ENCODE measurements around the gene CACNA1C. TPM values are rescaled to one million over a fixed set of nuclear protein-coding genes. Genes with fewer than 3 reads are reported as not detected.

CACNA1C gene
- total RNA-seq, 1 donor from 2014 or later: 15.6 TPM

DNA sequence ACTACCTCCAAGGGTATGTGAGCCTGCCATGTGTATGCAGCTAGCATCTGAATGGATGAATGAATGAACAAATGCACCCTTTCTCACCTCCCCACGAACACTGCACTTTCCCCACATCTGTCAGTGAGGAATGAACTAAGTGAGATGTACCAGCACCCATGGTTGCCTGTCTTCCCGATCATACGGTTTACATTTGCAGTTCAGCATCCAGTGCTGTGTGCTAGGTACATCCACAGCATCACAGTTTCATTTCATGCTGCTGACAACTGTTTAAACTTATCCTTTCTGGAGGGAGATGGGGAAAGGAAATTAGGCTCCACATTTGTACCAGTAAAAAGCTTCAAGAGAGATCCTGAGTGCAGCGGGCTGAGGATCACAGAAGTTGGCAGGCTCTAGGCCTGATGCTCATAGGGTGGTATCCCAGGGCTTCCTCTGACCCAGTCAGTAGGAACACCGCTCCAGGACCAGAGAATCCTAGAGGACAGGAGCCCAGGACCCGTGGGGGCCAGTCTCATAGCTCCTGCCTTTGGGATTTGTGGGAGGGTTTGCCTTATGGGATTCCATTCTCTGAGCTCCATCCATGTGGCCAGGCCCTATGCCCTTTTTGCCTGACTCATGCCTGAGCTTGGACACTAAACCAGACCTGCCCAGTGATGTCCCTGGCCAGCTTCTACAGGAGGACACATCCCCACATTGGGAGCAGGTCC is 294.5 kb downstream of the CACNA1C start:
- Histone ChIP-seq H3K27ac (no peak overlapping the region), H3K4me1 (peaks cover 20% of the 10 kb centered on the region)

DNA sequence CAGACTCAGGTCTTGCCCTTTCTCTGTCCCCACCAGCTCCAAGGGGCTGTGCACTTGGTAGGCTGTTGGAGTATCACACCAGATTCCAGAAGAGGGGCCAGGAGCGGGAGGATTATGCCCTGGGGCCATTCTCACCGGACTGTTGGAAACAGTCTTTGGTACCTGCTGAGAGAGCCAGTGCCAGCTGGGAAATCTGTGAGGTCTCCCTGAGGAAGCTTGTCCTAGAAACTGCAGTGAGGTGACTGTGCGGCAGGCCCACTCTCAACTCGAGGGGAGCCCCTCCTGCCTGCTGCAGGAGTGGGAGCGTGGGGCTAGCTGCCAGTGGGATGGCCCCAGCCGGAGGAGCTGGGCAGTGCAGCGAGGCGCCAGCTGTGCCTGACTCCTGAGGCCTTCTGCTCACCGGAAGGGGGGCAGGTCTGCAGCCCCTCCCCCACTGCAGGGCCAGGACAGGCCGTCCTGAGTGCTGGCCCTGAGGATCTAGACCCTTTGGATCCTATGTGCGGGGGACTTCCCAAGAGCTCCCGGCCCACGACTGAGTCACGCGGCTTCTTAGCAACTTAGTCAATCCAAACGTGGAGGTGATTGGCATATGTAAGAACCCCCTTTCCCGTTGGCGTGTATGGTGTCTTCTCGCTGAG is 295.2 kb downstream of the CACNA1C start:
- Histone ChIP-seq H3K27me3 (no peaks in the 10 kb centered on the region), H3K27ac (no peak overlapping the region), H3K4me1 (peaks cover 20% of the 10 kb centered on the region), H3K9me3 (no peaks in the 10 kb centered on the region), H3K4me3 (no peak overlapping the region), H3K36me3 (no peaks in the 10 kb centered on the region)
- intact Hi-C loops (cut with DNase I): no loop called here
- no peak for DNase-seq
- TF ChIP-seq, protein P1, sequence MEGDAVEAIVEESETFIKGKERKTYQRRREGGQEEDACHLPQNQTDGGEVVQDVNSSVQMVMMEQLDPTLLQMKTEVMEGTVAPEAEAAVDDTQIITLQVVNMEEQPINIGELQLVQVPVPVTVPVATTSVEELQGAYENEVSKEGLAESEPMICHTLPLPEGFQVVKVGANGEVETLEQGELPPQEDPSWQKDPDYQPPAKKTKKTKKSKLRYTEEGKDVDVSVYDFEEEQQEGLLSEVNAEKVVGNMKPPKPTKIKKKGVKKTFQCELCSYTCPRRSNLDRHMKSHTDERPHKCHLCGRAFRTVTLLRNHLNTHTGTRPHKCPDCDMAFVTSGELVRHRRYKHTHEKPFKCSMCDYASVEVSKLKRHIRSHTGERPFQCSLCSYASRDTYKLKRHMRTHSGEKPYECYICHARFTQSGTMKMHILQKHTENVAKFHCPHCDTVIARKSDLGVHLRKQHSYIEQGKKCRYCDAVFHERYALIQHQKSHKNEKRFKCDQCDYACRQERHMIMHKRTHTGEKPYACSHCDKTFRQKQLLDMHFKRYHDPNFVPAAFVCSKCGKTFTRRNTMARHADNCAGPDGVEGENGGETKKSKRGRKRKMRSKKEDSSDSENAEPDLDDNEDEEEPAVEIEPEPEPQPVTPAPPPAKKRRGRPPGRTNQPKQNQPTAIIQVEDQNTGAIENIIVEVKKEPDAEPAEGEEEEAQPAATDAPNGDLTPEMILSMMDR (IDR thresholded peaks at IDR 0.05): no peak
- no peak for ATAC-seq

More for the DNA sequence above, 294.5 kb downstream of the CACNA1C start:
- Histone ChIP-seq H3K4me3 (no peak overlapping the region), H3K36me3 (no peaks in the 10 kb centered on the region), H3K9me3 (no peaks in the 10 kb centered on the region), H3K27me3 (no peaks in the 10 kb centered on the region)
- TF ChIP-seq, protein P1 (IDR thresholded peaks at IDR 0.05): no peak
- no peak for ATAC-seq
- intact Hi-C loops (cut with DNase I): no loop called here
- no peak for DNase-seq

DNA sequence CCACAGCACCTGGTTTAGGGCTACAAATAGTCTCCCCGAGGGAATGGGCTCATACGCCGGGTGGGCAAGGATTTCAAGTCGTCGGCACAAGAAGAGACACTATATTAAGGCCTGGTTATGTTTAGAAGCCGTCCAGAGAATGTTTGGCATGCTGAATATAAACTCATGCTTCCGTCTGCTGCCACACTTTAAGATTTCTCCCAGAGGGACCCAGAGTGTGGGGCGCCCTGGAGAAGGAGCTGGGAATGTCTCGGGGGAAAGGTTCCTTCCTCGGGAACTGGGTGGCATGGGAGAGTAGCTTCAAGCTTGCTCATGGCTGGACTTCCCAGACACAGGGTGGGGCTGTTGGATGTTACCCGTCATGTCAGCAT is 295.7 kb downstream of the CACNA1C start:
- no peaks in the 10 kb centered on the region for H3K9me3 ChIP-seq
- TF ChIP-seq, protein P1 (IDR thresholded peaks at IDR 0.05): no peak
- peaks cover 20% of the 10 kb centered on the region for H3K4me1 ChIP-seq
- DNase-seq (no peak), ATAC-seq (no peak)
- H3K4me3 ChIP-seq: no peak overlapping the region
- intact Hi-C loops (cut with DNase I): no loop called here
- H3K27ac ChIP-seq: no peak overlapping the region
- no peaks in the 10 kb centered on the region for H3K27me3 ChIP-seq
- H3K36me3 ChIP-seq: no peaks in the 10 kb centered on the region

DNA sequence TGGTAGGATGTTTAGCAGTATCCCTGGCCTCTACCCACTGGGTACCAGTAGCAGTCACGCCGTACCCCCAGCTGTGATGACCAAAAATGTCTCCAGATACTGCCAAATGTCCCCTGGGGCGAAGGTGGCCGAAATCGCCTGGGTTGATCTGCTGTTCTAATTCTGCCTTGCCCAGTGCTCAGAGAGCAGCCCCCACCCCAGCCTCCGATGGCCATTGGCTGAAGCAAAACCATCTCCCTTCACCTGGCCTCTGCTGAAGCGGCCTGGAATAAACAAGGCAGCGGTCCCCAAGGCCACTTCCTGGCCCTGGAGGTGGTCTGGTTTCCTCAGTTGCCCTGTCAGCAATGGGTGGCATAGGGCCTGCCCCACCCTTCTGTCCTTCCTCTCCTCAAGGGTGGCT is 298.4 kb downstream of the CACNA1C start:
- Histone ChIP-seq H3K27me3 (no peaks in the 10 kb centered on the region), H3K9me3 (no peaks in the 10 kb centered on the region)
- ATAC-seq: no peak

DNA sequence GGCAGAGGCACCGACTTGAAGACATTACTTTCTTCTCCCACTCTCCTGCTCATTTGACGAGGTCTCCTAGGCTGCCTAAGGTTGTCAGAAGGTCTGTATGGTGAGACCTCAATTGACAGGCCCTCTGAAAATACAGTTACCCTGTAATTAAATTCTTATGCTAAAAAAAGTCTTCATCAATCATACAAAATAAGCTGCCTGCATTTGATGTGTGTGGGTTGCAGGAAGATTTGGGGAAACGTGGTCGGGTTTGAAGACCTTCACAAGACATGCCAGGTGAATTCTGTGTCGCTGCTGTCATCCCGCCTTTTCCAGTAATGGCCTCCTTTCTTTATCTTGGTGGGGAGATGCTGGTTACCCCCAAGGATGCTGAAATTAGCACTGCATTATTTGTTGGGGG is 299.4 kb downstream of the CACNA1C start:
- intact Hi-C loops (cut with DNase I): no loop called here
- Histone ChIP-seq H3K36me3 (no peaks in the 10 kb centered on the region), H3K27me3 (no peaks in the 10 kb centered on the region), H3K27ac (no peak overlapping the region), H3K4me1 (peaks cover 6% of the 10 kb centered on the region), H3K4me3 (no peak overlapping the region), H3K9me3 (no peaks in the 10 kb centered on the region)
- TF ChIP-seq, protein P1 (IDR thresholded peaks at IDR 0.05): no peak
- ATAC-seq: no peak
- DNase-seq: no peak

More for the DNA sequence above, 298.4 kb downstream of the CACNA1C start:
- no peak overlapping the region for H3K27ac ChIP-seq
- TF ChIP-seq, protein P1 (IDR thresholded peaks at IDR 0.05): no peak
- intact Hi-C loops (cut with DNase I): no loop called here
- H3K4me1 ChIP-seq: peaks cover 6% of the 10 kb centered on the region
- no peak overlapping the region for H3K4me3 ChIP-seq
- no peaks in the 10 kb centered on the region for H3K36me3 ChIP-seq
- DNase-seq: no peak

Measured in upper lobe of right lung (tissue), 1 donor.